ENCODE data around the gene FBXO42. TPM values are rescaled to one million over a fixed set of nuclear protein-coding genes. Genes with fewer than 3 reads are reported as not detected.
A peak's percentile ranks its signal among the peaks of the same experiment; 100 is the strongest.

FBXO42 gene
- total and polyA plus RNA-seq, 9 of the 15 experiments (the other 6 are each of a cell fraction or from before 2014, with no cell fraction given): 7.2 to 24.8 (median 17.4) TPM

GRCh38 chr1:16352842-16353535 lies 709 bp upstream of the FBXO42 start (continued):
- TF ChIP-seq TOE1 (IDR thresholded peaks at IDR 0.05; ENCODE audit: borderline replicate concordance) (0 out of 2 replicates have a peak, but pooled peaks have one; percentile 11), TOE1 (CRISPR knock-in tag; IDR thresholded peaks at IDR 0.05; ENCODE audit: borderline replicate concordance, low read depth) (no peak), SAFB2 (IDR thresholded peaks at IDR 0.05; ENCODE audit: borderline replicate concordance, low read depth, low read length, severe bottlenecking) (no peak), HDGF (IDR thresholded peaks at IDR 0.05) (peak; percentile 64; the same call in 1 of the 2 replicates), NR2F6 (CRISPR knock-in tag; IDR thresholded peaks at IDR 0.05) (no peak), SMARCB1 (IDR thresholded peaks at IDR 0.05; ENCODE audit: insufficient read length, low read depth) (no peak), FOXJ2 (tag; IDR thresholded peaks at IDR 0.05) (no peak), SIN3B (IDR thresholded peaks at IDR 0.05; ENCODE audit: low read depth) (no peak), SLC30A9 (CRISPR knock-in tag; IDR thresholded peaks at IDR 0.05) (no peak), ETV5 (CRISPR knock-in tag; IDR thresholded peaks at IDR 0.05; ENCODE audit: low read depth) (peak; percentile 24; the same call in 1 of the 2 replicates), ZNF146 (CRISPR knock-in tag; IDR thresholded peaks at IDR 0.05; ENCODE audit: unreplicated experiment) (no peak), NUFIP1 (IDR thresholded peaks at IDR 0.05; ENCODE audit: partially characterized antibody) (no peak)
- TF ChIP-seq, protein P1, sequence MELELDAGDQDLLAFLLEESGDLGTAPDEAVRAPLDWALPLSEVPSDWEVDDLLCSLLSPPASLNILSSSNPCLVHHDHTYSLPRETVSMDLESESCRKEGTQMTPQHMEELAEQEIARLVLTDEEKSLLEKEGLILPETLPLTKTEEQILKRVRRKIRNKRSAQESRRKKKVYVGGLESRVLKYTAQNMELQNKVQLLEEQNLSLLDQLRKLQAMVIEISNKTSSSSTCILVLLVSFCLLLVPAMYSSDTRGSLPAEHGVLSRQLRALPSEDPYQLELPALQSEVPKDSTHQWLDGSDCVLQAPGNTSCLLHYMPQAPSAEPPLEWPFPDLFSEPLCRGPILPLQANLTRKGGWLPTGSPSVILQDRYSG (tag; conservative IDR thresholded peaks at IDR 0.05; ENCODE audit: low read depth): peak; percentile 65
- TF ChIP-seq, protein P2, sequence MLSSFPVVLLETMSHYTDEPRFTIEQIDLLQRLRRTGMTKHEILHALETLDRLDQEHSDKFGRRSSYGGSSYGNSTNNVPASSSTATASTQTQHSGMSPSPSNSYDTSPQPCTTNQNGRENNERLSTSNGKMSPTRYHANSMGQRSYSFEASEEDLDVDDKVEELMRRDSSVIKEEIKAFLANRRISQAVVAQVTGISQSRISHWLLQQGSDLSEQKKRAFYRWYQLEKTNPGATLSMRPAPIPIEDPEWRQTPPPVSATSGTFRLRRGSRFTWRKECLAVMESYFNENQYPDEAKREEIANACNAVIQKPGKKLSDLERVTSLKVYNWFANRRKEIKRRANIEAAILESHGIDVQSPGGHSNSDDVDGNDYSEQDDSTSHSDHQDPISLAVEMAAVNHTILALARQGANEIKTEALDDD (IDR thresholded peaks at IDR 0.05): peak; percentile 18; the same call in 1 of the 2 replicates
- TF ChIP-seq, protein P3, sequence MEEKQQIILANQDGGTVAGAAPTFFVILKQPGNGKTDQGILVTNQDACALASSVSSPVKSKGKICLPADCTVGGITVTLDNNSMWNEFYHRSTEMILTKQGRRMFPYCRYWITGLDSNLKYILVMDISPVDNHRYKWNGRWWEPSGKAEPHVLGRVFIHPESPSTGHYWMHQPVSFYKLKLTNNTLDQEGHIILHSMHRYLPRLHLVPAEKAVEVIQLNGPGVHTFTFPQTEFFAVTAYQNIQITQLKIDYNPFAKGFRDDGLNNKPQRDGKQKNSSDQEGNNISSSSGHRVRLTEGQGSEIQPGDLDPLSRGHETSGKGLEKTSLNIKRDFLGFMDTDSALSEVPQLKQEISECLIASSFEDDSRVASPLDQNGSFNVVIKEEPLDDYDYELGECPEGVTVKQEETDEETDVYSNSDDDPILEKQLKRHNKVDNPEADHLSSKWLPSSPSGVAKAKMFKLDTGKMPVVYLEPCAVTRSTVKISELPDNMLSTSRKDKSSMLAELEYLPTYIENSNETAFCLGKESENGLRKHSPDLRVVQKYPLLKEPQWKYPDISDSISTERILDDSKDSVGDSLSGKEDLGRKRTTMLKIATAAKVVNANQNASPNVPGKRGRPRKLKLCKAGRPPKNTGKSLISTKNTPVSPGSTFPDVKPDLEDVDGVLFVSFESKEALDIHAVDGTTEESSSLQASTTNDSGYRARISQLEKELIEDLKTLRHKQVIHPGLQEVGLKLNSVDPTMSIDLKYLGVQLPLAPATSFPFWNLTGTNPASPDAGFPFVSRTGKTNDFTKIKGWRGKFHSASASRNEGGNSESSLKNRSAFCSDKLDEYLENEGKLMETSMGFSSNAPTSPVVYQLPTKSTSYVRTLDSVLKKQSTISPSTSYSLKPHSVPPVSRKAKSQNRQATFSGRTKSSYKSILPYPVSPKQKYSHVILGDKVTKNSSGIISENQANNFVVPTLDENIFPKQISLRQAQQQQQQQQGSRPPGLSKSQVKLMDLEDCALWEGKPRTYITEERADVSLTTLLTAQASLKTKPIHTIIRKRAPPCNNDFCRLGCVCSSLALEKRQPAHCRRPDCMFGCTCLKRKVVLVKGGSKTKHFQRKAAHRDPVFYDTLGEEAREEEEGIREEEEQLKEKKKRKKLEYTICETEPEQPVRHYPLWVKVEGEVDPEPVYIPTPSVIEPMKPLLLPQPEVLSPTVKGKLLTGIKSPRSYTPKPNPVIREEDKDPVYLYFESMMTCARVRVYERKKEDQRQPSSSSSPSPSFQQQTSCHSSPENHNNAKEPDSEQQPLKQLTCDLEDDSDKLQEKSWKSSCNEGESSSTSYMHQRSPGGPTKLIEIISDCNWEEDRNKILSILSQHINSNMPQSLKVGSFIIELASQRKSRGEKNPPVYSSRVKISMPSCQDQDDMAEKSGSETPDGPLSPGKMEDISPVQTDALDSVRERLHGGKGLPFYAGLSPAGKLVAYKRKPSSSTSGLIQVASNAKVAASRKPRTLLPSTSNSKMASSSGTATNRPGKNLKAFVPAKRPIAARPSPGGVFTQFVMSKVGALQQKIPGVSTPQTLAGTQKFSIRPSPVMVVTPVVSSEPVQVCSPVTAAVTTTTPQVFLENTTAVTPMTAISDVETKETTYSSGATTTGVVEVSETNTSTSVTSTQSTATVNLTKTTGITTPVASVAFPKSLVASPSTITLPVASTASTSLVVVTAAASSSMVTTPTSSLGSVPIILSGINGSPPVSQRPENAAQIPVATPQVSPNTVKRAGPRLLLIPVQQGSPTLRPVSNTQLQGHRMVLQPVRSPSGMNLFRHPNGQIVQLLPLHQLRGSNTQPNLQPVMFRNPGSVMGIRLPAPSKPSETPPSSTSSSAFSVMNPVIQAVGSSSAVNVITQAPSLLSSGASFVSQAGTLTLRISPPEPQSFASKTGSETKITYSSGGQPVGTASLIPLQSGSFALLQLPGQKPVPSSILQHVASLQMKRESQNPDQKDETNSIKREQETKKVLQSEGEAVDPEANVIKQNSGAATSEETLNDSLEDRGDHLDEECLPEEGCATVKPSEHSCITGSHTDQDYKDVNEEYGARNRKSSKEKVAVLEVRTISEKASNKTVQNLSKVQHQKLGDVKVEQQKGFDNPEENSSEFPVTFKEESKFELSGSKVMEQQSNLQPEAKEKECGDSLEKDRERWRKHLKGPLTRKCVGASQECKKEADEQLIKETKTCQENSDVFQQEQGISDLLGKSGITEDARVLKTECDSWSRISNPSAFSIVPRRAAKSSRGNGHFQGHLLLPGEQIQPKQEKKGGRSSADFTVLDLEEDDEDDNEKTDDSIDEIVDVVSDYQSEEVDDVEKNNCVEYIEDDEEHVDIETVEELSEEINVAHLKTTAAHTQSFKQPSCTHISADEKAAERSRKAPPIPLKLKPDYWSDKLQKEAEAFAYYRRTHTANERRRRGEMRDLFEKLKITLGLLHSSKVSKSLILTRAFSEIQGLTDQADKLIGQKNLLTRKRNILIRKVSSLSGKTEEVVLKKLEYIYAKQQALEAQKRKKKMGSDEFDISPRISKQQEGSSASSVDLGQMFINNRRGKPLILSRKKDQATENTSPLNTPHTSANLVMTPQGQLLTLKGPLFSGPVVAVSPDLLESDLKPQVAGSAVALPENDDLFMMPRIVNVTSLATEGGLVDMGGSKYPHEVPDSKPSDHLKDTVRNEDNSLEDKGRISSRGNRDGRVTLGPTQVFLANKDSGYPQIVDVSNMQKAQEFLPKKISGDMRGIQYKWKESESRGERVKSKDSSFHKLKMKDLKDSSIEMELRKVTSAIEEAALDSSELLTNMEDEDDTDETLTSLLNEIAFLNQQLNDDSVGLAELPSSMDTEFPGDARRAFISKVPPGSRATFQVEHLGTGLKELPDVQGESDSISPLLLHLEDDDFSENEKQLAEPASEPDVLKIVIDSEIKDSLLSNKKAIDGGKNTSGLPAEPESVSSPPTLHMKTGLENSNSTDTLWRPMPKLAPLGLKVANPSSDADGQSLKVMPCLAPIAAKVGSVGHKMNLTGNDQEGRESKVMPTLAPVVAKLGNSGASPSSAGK (IDR thresholded peaks at IDR 0.05): peak; percentile 76; the same call in 1 of the 2 replicates

Measured in K562 (cell line).